HG03064 (cell line): ENCODE results near the gene SLC12A7.
"Not testable (repeated sequence)": the region's sequence is repeated elsewhere in the genome, so short reads cannot be mapped to it uniquely, and the experiment has no call there.

Source experiments
- ATAC-seq: cut with Tn5 transposase; IDR thresholded peaks from one replicate; pipeline ENCODE4 v1.9.1; 2021; ENCODE audit warnings: low read depth; ENCODE audit not compliant: unreplicated experiment

The SLC12A7 gene

GRCh38 chr5:1111727-1112289 is at the start of gene SLC12A7:
SLC12A7 (minus strand) TSS chr5:1112063; CDS start chr5:1111991, 72 bp downstream.
- peak; percentile 57 for ATAC-seq

GRCh38 chr5:1161108-1161832 is 49.4 kb upstream of the SLC12A7 start:
- no peak for ATAC-seq

GRCh38 chr5:1159774-1160406 is 48.0 kb upstream of the SLC12A7 start:
- no peak for ATAC-seq

GRCh38 chr5:1159341-1159675 is 47.4 kb upstream of the SLC12A7 start:
- ATAC-seq: no peak

GRCh38 chr5:1158647-1159340 is 46.9 kb upstream of the SLC12A7 start:
- ATAC-seq: no peak

- ATAC-seq: not testable (repeated sequence)
These were observed 45.7 kb upstream of the SLC12A7 start for GRCh38 chr5:1157461-1157986.

GRCh38 chr5:1156754-1157460 is 45.0 kb upstream of the SLC12A7 start:
- ATAC-seq: no peak

DNA sequence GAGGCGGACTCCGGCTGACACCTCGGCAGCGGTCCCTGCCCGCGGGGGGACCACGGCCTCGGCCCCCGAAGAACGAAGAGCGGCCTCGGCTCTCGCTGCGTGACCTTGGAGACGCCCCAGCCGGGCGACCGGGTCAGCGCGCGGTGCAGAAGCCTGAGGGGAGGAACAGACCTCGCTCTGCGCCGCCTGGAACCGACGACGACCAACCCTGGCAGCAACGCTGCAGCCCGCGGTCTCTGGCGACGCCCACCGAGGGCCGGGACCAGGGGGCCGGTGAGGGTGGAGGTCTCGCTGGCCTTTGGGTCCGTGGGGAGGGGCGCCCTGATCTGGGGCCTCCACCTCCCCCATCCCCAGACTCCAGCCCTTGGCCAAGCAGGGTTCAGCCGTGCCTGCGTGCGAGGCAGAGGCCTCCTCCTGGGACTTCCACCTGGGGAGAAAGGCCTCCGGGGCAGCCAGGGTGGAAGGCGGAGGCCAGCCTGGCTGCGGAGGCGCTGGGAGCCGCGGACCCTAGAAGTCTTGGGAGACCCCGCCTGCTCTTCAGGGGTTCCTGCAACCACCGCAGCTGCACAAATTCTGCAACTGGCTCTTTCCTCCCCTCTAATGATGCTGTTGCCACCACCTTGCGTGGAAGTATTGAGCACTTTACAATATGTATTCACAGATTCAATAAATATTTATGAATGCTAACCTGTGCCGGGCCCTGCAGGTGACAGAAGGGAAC is 44.3 kb upstream of the SLC12A7 start:
- no peak for ATAC-seq

DNA sequence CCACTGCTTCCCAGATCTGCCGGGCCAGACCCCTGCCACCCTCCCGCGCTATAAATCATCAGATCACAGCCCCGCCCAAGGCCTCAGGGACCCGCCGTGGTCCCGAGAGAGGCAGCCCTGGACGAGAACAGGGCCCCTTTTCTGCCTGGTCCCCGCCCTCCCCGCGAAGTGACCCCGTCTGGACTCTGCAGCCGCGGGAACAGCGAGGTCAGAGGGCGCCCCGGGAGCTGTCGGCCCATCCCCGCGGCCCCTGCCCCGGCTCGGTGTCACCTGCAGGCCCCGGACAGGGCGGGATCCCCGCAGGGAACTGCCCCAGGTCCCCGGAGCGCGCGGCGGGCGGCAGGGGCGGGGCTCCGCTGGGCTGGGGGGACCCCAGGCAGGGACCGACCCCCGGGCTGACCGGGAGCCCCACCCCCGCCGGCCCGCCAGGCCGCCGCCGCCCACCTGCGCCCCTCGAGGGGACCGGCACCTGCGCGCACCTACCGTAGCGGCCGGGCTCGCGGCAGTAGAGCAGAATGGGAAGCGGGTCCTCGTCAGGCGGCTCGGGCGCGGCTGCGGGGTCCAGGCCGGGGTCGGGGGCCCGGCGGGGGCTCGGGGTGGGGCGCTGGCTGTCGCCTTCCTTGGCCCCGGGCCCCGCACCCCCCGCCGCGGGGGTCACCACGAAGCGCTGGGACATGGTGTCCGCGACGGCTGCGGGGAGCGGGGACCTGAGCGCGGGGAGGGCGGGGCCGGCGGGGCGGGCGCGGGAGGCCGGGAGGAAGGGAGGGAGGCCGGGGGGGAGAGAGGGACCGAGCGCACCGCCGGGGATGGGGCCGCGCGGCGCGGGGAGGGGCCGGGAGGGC is 43.5 kb upstream of the SLC12A7 start:
- ATAC-seq: no peak

DNA sequence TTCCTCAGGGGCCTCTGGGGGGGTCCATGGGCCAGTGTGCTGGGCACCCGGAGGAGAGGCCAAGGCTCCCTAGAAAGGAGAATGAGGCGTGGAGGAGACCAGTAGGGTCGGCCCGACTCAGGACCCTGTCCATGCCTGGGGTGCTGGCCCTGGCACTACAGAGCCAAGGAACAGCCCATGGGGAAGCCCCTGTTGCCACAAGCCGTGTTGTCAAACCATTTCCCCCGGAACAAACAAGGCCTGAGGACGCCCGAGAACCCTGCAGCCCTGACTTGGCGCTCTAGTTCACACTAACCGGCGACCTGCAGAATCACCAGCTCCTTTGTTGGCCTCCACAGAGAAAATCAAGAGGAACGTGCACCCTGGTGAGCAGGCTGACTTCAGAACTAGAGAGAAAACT is 41.6 kb upstream of the SLC12A7 start:
- ATAC-seq: no peak

DNA sequence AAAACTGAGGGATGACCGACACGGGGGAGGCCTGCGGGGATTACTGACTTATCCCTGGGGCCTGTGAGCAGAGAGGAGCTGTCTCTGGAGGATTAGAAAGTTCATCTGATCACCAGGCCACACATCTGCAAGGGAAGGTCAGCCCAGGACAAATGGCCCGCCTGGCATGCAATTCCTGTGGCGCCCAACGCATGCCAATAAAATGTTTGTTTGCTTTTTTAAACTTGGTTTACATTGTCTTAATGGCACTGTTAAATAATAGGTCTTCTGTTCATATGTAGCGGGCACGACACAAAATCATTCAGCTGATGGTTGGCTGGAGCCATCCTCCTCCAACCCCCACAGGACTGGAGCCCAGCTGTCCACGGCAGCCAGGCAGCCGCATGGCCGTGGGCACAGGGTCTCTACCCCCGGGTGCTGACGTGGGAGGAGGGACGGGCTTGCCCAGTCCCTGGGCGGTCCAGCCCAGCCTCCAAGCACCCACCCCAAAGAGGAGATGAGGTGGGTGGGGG is 41.0 kb upstream of the SLC12A7 start:
- ATAC-seq: no peak

DNA sequence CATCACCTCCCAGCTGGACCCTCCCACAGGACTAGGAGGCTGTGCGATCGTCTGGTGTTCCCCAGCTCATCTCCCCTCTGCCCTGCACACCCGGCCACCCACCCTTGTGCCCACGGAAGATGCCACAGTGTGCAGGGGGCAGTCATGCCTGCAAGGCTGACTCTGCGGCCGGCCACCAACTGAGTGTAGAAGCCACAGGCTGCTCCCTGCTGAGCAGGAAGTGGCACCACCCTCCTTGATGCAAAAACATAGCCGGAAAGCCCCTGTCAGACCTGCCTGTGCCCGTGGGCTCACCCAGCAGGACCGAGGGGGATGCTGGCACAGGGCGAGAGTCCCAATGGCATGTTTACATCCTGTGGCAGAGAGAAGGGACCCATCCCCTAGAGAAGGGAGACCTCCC is 40.3 kb upstream of the SLC12A7 start:
- no peak for ATAC-seq

GRCh38 chr5:1151316-1151715 is 39.5 kb upstream of the SLC12A7 start:
- ATAC-seq: no peak

DNA sequence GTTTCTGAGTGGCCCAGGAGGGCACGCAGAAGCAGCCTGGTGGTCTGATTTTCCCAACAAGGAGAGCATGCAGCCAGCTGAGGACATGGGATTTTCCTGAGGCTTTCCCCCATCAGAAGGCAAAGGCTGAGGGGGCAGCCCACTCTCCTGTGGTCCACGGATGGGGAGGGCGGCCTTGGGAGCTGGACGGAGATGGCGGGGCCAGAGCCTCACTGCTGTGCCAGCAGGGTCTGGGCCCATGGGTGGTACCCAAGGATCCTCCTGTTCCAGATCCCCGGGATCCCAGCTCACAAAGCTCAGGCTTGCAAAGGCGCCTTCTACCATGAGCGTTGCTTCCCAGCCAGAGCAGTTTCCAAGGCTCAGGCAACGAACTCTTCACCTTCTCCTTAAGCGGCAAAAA is 39.0 kb upstream of the SLC12A7 start:
- ATAC-seq: no peak

- ATAC-seq: no peak
These were observed 33.0 kb upstream of the SLC12A7 start for GRCh38 chr5:1144638-1145396.

DNA sequence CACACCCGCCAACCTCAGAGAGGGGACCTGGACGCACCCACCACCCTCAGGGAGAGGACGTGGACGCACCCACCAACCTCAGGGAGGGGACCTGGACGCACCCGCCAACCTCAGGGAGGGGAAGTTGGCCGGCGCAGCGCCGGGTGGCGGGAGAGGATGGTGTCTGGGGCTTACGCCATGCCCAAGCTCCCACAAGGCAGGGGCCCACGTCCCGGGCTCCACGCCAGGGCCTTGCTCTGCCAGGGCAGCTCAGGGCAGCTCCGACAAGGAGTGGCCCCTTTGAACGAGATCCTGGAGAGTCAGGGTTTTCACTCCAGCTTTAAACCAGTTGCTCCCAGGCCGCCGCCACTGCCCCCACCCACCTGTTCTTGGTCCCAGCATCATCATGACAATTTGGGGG is 32.2 kb upstream of the SLC12A7 start:
- no peak for ATAC-seq

GRCh38 chr5:1143670-1143951 is 31.7 kb upstream of the SLC12A7 start:
- ATAC-seq: no peak

DNA sequence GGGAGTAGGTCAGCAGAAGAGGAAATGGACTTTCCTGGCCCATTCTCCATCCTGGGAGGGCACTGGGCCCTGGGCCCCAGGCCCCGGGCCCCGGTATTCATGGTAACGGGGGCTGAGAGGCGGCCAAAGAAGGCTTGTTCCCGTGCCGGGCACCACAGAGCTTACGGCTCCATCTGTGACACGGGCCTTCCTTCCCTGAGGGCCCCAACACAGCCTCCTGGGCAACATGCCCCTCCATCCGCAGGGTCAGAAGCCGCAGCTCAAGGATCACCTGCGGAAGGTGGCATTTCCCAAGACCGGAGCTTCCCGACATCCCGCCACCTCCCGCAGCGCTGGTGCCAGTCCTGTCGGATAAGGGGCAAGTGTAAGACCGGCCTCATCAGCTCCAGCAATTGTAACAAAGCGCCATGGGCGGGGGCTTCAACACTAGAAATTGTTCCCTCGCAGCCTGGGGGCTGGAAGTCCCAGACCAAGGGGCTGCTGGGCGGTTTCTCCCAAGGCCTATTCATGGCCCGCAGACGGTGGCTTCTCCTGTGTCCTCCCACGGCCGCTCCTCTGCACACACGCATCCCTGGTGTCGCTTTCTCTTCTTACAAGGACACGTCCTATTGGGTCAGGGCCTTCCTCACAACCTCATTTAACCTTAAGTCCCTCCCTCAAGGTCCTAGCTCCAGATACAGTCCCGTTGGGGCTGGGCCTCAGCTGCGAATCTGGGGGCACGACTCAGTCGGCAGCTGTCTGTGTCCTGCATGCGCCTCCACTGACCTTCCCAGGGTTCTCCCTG is 31.2 kb upstream of the SLC12A7 start:
- ATAC-seq: no peak
